A673 (cell line): Measurements from ENCODE around the gene DPM3.

ENCODE experiments used
- CTCF ChIP-seq: fragments of 300-800, 200-600 bp; sonication (generic); conservative IDR thresholded peaks from 2 replicates; pipeline ENCODE4 v1.5.1; 2017; ENCODE audit warnings: low read depth, mild to moderate bottlenecking, antibody characterized with exemption, low read length, moderate library complexity, mixed read lengths
- EZH2 ChIP-seq: fragments of 200-600 bp; sonication (generic); IDR thresholded peaks from 2 replicates; pipeline ENCODE4 v1.6.1; 2017; ENCODE audit warnings: borderline replicate concordance, low read depth, mild to moderate bottlenecking, mixed read lengths, antibody characterized with exemption, low read length; ENCODE audit not compliant: poor library complexity, severe bottlenecking

GRCh38 chr1:155134880-155135414 lies 5.4 kb downstream of the DPM3 start:
- TF ChIP-seq CTCF (no peak), EZH2 (no peak)
